Fibroblast of mammary gland (primary cell): ENCODE data around the gene HTR1B.

Experiments
- DNase-seq: peaks from one replicate; pipeline ENCODE4 v3.0.0-alpha.2; 2010; ENCODE audit warnings: low read depth
- H3K4me3 ChIP-seq: 2 replicates; pipeline ENCODE4 v1.5.1; 2011; ENCODE audit warnings: low read depth, mild to moderate bottlenecking, low read length, moderate library complexity; ENCODE audit not compliant: control insufficient read depth
- CTCF ChIP-seq: conservative IDR thresholded peaks from 2 replicates; pipeline ENCODE4 v1.5.1; 2011; ENCODE audit warnings: low read depth, low read length, inconsistent platforms; ENCODE audit not compliant: control insufficient read depth, insufficient read depth

HTR1B gene

GRCh38 chr6:77482981-77483380, 19.7 kb upstream of the HTR1B start:
- no peak overlapping the region for H3K4me3 ChIP-seq
- no peak for TF ChIP-seq CTCF
- no peak for DNase-seq

GRCh38 chr6:77474973-77475372, 11.7 kb upstream of the HTR1B start:
- TF ChIP-seq CTCF = no peak
- no peak overlapping the region for H3K4me3 ChIP-seq
- DNase-seq = no peak

GRCh38 chr6:77474286-77474956, 11.1 kb upstream of the HTR1B start:
- no peak for TF ChIP-seq CTCF
- no peak overlapping the region for H3K4me3 ChIP-seq
- DNase-seq = no peak

GRCh38 chr6:77470983-77471382, 7.7 kb upstream of the HTR1B start:
- H3K4me3 ChIP-seq = no peak overlapping the region
- no peak for TF ChIP-seq CTCF
- DNase-seq = no peak

GRCh38 chr6:77468939-77469338, 5.6 kb upstream of the HTR1B start:
- no peak overlapping the region for H3K4me3 ChIP-seq
- no peak for DNase-seq
- no peak for TF ChIP-seq CTCF

GRCh38 chr6:77466451-77467437, 3.5 kb upstream of the HTR1B start:
- TF ChIP-seq CTCF = peak; percentile 10
- peak overlapping the region; percentile 54 for H3K4me3 ChIP-seq
- DNase-seq = no peak
